Subcutaneous adipose tissue (tissue), 4 donors: ENCODE results near the gene RHEB. TPM values are rescaled to one million over a fixed set of nuclear protein-coding genes. Genes with fewer than 3 reads are reported as not detected.

Experiments
- small RNA-seq: library from RNA; depleted of rRNA; stranded (forward); fragments of <200 nt; gene quantifications from one replicate; pipeline ENCODE3, GENCODE V24; 2016
- total RNA-seq, 4 donors: library from RNA; depleted of rRNA; stranded (reverse); fragments of >200 nt; gene quantifications; one replicate each; pipeline ENCODE4 v1.1.0, GENCODE V29; 2016
- TF ChIP-seq, protein P1 (sequence below): fragments of 450-650 bp; IDR thresholded peaks from one replicate; pipeline ENCODE4 v1.5.1; 2016; ENCODE audit warnings: low read depth, mild to moderate bottlenecking, control low read depth, antibody characterized with exemption, moderate library complexity

Gene RHEB
- total RNA-seq, 4 donors from 2014 or later: 98.1 to 132 (median 106) TPM

DNA sequence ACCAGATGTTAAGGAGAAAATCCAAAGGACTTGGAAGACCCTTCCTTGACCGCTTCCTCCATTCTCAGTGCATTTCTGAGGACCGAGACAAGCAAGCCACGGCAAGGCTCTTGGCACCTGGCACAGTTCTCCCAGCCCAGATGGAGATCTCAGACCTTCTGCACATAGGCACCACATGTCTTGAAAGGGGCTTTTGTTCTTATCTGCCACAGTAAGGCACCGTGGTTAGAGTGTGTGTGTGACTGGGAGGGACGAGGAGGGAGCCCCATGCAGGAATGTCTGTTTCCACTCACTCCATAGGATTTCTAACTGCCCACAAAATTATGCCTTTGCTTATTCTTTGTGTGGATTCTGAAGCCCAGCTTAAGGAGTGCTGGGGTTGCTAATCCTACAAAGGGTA lies 99.6 kb downstream of the RHEB start:
- TF ChIP-seq, protein P1, sequence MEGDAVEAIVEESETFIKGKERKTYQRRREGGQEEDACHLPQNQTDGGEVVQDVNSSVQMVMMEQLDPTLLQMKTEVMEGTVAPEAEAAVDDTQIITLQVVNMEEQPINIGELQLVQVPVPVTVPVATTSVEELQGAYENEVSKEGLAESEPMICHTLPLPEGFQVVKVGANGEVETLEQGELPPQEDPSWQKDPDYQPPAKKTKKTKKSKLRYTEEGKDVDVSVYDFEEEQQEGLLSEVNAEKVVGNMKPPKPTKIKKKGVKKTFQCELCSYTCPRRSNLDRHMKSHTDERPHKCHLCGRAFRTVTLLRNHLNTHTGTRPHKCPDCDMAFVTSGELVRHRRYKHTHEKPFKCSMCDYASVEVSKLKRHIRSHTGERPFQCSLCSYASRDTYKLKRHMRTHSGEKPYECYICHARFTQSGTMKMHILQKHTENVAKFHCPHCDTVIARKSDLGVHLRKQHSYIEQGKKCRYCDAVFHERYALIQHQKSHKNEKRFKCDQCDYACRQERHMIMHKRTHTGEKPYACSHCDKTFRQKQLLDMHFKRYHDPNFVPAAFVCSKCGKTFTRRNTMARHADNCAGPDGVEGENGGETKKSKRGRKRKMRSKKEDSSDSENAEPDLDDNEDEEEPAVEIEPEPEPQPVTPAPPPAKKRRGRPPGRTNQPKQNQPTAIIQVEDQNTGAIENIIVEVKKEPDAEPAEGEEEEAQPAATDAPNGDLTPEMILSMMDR: no peak

DNA sequence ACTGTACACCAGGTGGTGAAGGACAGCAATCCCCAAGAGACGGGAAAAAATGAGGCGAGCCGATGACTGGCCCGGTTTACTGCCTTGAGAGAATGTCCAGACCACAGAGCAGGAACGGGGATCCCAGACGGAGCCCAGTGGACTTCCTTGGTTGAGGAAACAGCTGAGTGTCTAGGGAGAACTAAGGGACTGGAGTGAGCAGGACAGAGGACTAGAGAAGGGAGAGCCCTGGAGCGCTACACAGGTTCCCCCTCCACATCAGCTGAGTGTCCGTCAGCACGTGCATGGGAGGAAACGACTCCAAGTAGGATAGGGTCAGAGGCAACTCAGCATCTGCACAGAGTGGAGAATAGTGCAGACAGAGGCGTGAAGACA lies 102.8 kb downstream of the RHEB start:
- TF ChIP-seq, protein P1: no peak

DNA sequence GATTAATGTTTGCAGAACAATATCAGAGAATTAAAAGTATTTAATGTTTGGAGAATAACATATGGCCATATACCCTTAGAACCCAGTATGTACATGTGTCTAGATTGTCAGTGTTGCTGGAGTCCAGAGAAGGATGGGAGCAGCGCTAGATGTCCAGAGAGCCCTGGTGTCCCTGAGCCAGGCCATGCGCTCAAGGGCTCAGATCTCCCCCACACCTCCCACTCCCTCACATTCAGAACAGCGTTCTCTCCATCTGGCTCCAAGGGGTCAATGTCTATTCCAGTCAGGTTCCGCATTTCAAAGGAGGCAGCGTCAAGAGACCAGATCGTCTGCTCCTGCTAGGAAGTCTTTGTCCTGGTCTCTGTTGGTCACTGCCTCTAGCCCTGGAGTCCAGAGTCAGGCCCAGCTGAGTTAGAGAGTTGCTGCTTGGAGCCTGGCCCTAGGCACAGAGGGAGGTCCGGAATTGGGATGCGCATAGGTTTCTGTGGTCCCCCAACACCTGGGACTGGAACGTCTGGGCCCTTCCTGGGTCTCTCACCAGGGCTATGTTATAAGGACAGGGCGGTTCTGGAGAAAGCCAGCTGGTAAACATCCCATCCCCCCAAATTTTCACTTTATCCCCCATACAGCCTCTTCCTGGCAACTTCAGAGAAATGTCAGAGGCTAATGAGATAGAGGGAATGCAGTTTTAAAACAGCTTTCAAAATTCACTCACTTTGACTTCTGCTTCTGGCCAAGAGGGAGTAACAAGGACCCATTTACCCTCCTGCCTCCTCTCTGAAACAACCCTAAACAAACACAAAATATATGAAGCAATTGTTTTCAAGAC lies 103.4 kb downstream of the RHEB start:
- TF ChIP-seq, protein P1: no peak

Small RNA genes lying within 50 kb of the gene (small RNA-seq; reads per million reads assigned to genes)
- not detected for gene MIR3907
- not detected for gene RN7SL76P

Other genes starting within 250 kb of the RHEB start
- 10 to 100 TPM; 59.2 to 95.4 (median 66.1) TPM for gene NUB1, start 178.1 kb downstream of the RHEB start, total RNA-seq
- 10 to 100 TPM in 3 of 4 donors, 1 to 10 TPM in 1; 8.3 to 51.2 (median 15.6) TPM for gene WDR86, start 109.9 kb downstream of the RHEB start, total RNA-seq
- gene CRYGN, start 79.8 kb downstream of the RHEB start, total RNA-seq: 1 to 10 TPM in 1 of 4 donors, not detected in 3; 1.3 TPM